Neuronal stem cell (in vitro differentiated cells): ENCODE measurements around the gene HOXA1.
A peak's percentile ranks its signal among the peaks of the same experiment; 100 is the strongest.

Source experiments
- DNase-seq: peaks from one replicate; pipeline ENCODE4 v3.0.0-alpha.2; 2013; ENCODE audit warnings: low spot score
- H2AFZ ChIP-seq: one replicate; pipeline ENCODE4 v1.6.1; 2013; ENCODE audit warnings: mild to moderate bottlenecking, low read length, inconsistent platforms
- H2AK5ac ChIP-seq: 2 replicates; pipeline ENCODE4 v1.6.1; 2013; ENCODE audit warnings: low read depth, mild to moderate bottlenecking, inconsistent platforms, low read length, moderate library complexity, mixed read lengths
- H2BK120ac ChIP-seq: 2 replicates; pipeline ENCODE4 v1.6.1; 2013; ENCODE audit warnings: low read depth, mild to moderate bottlenecking, inconsistent platforms, low read length, moderate library complexity, mixed read lengths
- H2BK12ac ChIP-seq: one replicate; pipeline ENCODE4 v1.6.1; 2013; ENCODE audit warnings: low read length, inconsistent platforms
- H2BK15ac ChIP-seq: 2 replicates; pipeline ENCODE4 v1.6.1; 2013; ENCODE audit warnings: mild to moderate bottlenecking, low read length, inconsistent platforms, mixed read lengths
- H2BK5ac ChIP-seq: one replicate; pipeline ENCODE4 v1.6.1; 2013; ENCODE audit warnings: inconsistent platforms, mild to moderate bottlenecking, low read length, moderate library complexity
- H3K14ac ChIP-seq: one replicate; pipeline ENCODE4 v1.6.1; 2013; ENCODE audit warnings: low read length, inconsistent platforms
- H3K18ac ChIP-seq: 2 replicates; pipeline ENCODE4 v1.6.1; 2013; ENCODE audit warnings: low read length, inconsistent platforms
- H3K23ac ChIP-seq: 2 replicates; pipeline ENCODE4 v1.6.1; 2013; ENCODE audit warnings: low read depth, mild to moderate bottlenecking, mixed read lengths, low read length, inconsistent platforms; ENCODE audit not compliant: poor library complexity
- H3K27ac ChIP-seq: replicated peaks from 3 replicates; pipeline ENCODE4 v1.5.1; 2013; ENCODE audit warnings: low read length, inconsistent platforms
- H3K27me3 ChIP-seq, 3 experiments: 2 replicates each; pipeline ENCODE4 v1.6.1; 2013; ENCODE audit warnings: low read length in 3 of 3, mild to moderate bottlenecking in 2 of 3, inconsistent platforms in 1 of 3, low read depth in 1 of 3, mixed read lengths in 1 of 3, moderate library complexity in 1 of 3; ENCODE audit not compliant: control insufficient read depth in 3 of 3, insufficient read depth in 3 of 3
- H3K36me3 ChIP-seq, 2 donors: replicated peaks in 1 of 2; 2 replicates each; pipeline ENCODE4 v1.6.1; 2013; ENCODE audit warnings: low read length in 2 of 2; ENCODE audit not compliant: control insufficient read depth in 2 of 2, insufficient read depth in 2 of 2
- H3K4ac ChIP-seq: 2 replicates; pipeline ENCODE4 v1.6.1; 2013; ENCODE audit warnings: inconsistent platforms, mild to moderate bottlenecking, low read length, moderate library complexity
- H3K4me1 ChIP-seq, 2 donors: 1 replicate in 1 of 2; 2 replicates in 1 of 2; pipeline ENCODE4 v1.6.1; 2013; ENCODE audit warnings: low read length in 2 of 2, low read depth in 1 of 2; ENCODE audit not compliant: control insufficient read depth in 2 of 2, insufficient read depth in 1 of 2
- H3K4me2 ChIP-seq: one replicate; pipeline ENCODE4 v1.6.1; 2013; ENCODE audit warnings: mild to moderate bottlenecking, low read length, inconsistent platforms; ENCODE audit not compliant: insufficient read depth, poor library complexity, severe bottlenecking
- H3K4me3 ChIP-seq, 2 donors: 2 replicates each; pipeline ENCODE4 v1.5.1; 2013; ENCODE audit warnings: low read length in 2 of 2, mild to moderate bottlenecking in 2 of 2, inconsistent platforms in 1 of 2, moderate library complexity in 1 of 2
- H3K79me1 ChIP-seq: one replicate; pipeline ENCODE4 v1.6.1; 2013; ENCODE audit warnings: low read depth, mild to moderate bottlenecking, inconsistent platforms, low read length, moderate library complexity
- H3K9ac ChIP-seq: one replicate; pipeline ENCODE4 v1.6.1; 2013; ENCODE audit warnings: mild to moderate bottlenecking, low read depth, low read length, inconsistent platforms; ENCODE audit not compliant: poor library complexity
- H3K9me3 ChIP-seq, 2 donors: replicated peaks in 1 of 2; 2 replicates each; pipeline versions ENCODE3 to v1.6.1; 2013; ENCODE audit warnings: low read length in 2 of 2, mild to moderate bottlenecking in 2 of 2, inconsistent platforms in 1 of 2, low read depth in 1 of 2, mixed read lengths in 1 of 2, moderate library complexity in 1 of 2; ENCODE audit not compliant: control insufficient read depth in 2 of 2, insufficient read depth in 1 of 2
- H4K8ac ChIP-seq: one replicate; pipeline ENCODE4 v1.6.1; 2013; ENCODE audit warnings: low read depth, mild to moderate bottlenecking, inconsistent platforms, low read length, moderate library complexity
- H4K91ac ChIP-seq: one replicate; pipeline ENCODE4 v1.6.1; 2013; ENCODE audit warnings: low read length, low read depth, mild to moderate bottlenecking, inconsistent platforms; ENCODE audit not compliant: poor library complexity
- WGBS, 2 donors: extraction: QIAGEN DNeasy Blood & Tissue Kit; methylation state at CpG; one replicate each; pipeline ENCODE4 v1.1.7; 2013; ENCODE audit warnings: missing lambda C conversion rate in 2 of 2, mixed read lengths in 1 of 2; ENCODE audit not compliant: insufficient read length in 2 of 2, insufficient replicate concordance in 1 of 2; ENCODE audit errors: extremely low coverage in 2 of 2; 5-methylcytosine and 5-hydroxymethylcytosine counted together

HOXA1 gene

DNA sequence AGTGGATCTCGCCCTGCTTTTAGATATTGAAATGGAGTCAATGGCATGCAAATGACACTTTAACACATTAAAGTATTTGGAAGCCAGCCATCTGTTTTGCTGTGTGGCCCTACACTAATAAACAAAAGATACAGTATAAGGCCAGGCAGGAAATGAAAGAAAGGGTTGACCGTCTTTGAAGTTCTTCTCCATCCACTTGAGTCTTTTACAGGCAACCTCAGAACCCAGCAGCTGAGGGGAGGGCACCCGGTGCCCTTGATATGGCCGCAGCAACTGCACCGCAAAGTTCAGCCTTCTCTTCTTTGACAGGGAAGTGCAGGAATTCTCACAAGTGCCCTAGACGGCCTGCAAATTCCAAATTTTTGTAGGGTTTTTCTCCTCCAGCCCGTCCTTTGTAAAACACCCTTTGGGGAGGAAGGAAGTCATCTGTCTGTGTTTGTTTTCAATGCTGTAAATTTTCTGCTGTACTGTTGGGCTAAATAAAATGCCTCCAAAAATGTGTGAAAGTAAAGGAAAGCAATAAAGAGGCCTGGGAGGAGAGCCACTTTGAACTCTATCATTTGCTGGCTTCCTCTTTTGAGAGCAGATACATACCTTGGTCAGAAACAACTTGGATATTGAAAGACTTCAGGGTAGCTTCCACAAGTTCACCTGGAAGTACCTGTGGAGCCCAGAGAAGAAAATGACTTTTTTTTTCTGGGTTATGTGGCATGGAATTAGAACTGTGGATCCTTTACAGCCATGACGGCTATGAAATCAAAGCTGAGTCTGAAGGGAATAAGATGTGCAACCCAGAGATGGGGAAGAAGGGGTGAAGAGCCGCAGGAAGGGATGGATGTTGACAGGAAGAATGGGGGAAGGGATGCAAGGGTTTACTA, 3.6 kb downstream of the HOXA1 start:
- peak; percentile 3 for DNase-seq
- Histone ChIP-seq H2AFZ (no peak overlapping the region), H3K9ac (no peak overlapping the region), H3K18ac (no peak overlapping the region), H3K9me3 (peaks cover 3 to 14% of the 10 kb centered on the region in 2 donors), H3K27me3 (peaks cover 35 to 95% (median 77%) of the 10 kb centered on the region in 3 experiments), H2BK15ac (no peak overlapping the region), H3K4me1 (no peaks in the 10 kb centered on the region), H3K4me2 (no peak overlapping the region), H3K14ac (no peak overlapping the region), H4K8ac (no peak overlapping the region), H3K36me3 (no peaks in the 10 kb centered on the region), H2BK12ac (no peak overlapping the region), H2BK5ac (no peak overlapping the region), H4K91ac (no peak overlapping the region), H2AK5ac (no peak overlapping the region), H3K79me1 (no peaks in the 10 kb centered on the region), H3K4ac (no peak overlapping the region), H3K27ac (no peak overlapping the region), H3K23ac (no peak overlapping the region), H3K4me3 (no peak overlapping the region), H2BK120ac (no peak overlapping the region)
- WGBS, 2 donors: no CpG with 5 or more reads among the region's 9 CpGs

DNA sequence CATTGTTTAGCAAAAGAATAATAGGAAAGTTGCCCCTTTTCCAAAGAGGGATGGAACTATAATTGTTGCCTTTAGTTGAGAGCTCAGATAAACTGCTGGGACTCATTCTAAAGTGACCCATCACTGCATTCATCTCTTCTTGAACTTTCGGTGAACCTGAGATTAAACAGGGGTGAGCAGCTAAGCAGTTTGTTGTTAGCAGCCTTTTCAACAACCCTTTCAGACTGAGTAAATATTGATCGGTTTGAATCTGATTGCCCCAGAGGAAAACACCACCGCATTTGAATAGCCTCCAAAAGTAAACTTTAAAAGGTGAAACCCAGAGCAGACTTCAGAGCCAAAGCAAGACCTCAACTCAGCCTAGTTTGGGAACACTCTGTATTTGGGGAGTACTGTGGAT, 4.7 kb downstream of the HOXA1 start:
- Histone ChIP-seq H3K4me2 (no peak overlapping the region), H3K23ac (no peak overlapping the region), H2BK15ac (no peak overlapping the region), H2BK5ac (no peak overlapping the region), H3K36me3 (no peaks in the 10 kb centered on the region), H4K8ac (no peak overlapping the region), H2AK5ac (no peak overlapping the region), H2BK12ac (no peak overlapping the region), H3K4me1 (no peaks in the 10 kb centered on the region), H3K14ac (no peak overlapping the region), H3K79me1 (no peaks in the 10 kb centered on the region), H2AFZ (no peak overlapping the region), H3K27me3 (peaks cover 24 to 84% (median 66%) of the 10 kb centered on the region in 3 experiments), H3K4me3 (no peak overlapping the region), H3K18ac (no peak overlapping the region), H4K91ac (no peak overlapping the region), H3K9me3 (peaks cover 3 to 14% of the 10 kb centered on the region in 2 donors), H3K9ac (no peak overlapping the region), H3K27ac (no peak overlapping the region), H3K4ac (no peak overlapping the region), H2BK120ac (no peak overlapping the region)
- whole genome bisulfite sequencing, 2 donors: no CpG with 5 or more reads among the region's 3 CpGs
- DNase-seq: peak; percentile 4

DNA sequence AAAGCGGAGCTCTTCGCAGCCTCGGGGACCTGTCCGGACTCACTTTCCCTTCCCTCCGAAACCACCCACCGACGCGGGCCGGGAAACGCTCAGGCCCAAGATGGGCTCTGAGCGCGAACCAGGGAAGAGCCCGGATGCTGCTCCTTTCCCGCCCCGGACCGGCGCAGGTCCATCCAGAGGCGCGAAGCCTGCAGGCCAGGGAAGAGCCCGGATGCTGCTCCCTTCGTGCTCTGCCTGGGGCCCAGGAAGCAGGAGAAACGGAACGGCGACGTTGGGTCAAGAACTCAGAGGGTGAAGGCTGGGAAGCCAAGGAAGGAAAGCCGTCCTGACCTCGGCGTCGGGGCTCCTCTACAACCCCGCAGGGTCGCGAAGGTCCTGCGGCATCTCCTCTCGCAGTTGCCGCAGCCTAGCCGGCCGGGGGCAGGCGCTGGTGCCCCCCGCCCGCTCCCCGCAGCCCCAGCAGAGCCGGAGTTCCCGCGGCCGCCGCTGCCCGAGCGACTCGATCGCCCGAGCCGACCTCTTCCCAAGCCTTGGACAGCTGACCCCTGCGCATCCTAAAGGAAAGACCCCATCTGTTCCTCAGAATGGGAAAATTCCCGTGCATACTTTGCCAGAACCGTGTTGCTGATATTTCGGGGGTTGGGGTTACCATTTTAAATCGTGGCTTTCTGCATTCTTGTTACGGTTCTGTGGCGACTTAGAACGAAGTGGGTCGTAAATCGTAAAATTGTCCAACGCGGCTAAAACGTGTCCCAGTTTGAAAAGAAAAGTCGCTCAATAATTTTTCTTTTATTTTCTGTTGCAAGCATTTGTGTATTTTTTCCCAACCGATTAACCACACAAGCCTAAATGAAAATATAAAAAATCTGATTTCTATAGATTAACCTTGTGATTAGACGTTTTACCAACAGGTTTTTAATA, 7.5 kb downstream of the HOXA1 start:
- no peaks in the 10 kb centered on the region for H3K4me1 ChIP-seq
- no peak overlapping the region for H3K4ac ChIP-seq
- no peak overlapping the region for H2BK15ac ChIP-seq
- no peak overlapping the region for H2AK5ac ChIP-seq
- H3K27me3 ChIP-seq: peaks cover 20 to 56% (median 38%) of the 10 kb centered on the region in 3 experiments
- H4K91ac ChIP-seq: no peak overlapping the region
- H4K8ac ChIP-seq: no peak overlapping the region
- H3K36me3 ChIP-seq: no peaks in the 10 kb centered on the region
- H2BK5ac ChIP-seq: no peak overlapping the region
- H2BK120ac ChIP-seq: no peak overlapping the region
- H3K27ac ChIP-seq: no peak overlapping the region
- H2AFZ ChIP-seq: no peak overlapping the region
- no peak overlapping the region for H3K23ac ChIP-seq
- H3K9me3 ChIP-seq: peaks cover 0 to 14% of the 10 kb centered on the region in 2 donors
- H3K18ac ChIP-seq: no peak overlapping the region
- no CpG with 5 or more reads among the region's 68 CpGs for WGBS, 2 donors
- H3K79me1 ChIP-seq: no peaks in the 10 kb centered on the region
- no peak overlapping the region for H3K4me2 ChIP-seq
- H3K14ac ChIP-seq: no peak overlapping the region
- peak overlapping the region in 1 of 2 donors; percentile 47 for H3K4me3 ChIP-seq
- H2BK12ac ChIP-seq: no peak overlapping the region
- peak; percentile 14 for DNase-seq
- no peak overlapping the region for H3K9ac ChIP-seq

DNA sequence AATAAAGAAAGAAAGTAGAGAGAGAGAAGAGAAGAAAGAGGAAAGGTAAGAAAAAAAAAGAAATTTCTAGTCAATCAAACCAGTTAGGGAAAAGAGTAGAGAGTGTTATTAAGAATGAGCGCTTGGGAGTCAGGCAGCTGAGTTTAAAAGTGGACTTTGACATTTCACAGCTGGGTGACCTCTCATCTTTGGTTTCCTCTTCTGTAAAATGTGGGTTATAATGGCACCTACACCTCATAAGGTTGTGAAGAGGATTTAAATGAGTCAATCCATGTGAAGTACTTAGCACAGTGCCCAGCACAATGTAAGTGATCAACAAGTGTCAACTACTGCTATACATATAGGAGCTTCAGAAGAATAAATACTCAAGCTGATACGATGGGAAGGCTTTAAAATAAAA, 12.2 kb downstream of the HOXA1 start:
- Histone ChIP-seq H3K4me3 (no peak overlapping the region), H3K9me3 (peaks cover 0 to 10% of the 10 kb centered on the region in 2 donors), H2BK120ac (no peak overlapping the region), H3K14ac (no peak overlapping the region), H4K91ac (no peak overlapping the region), H3K4ac (no peak overlapping the region), H2BK12ac (no peak overlapping the region), H3K23ac (no peak overlapping the region), H2AK5ac (no peak overlapping the region), H3K4me2 (no peak overlapping the region), H3K9ac (no peak overlapping the region), H2BK5ac (no peak overlapping the region), H2AFZ (no peak overlapping the region), H3K79me1 (no peaks in the 10 kb centered on the region), H3K27me3 (peaks cover 2 to 14% (median 8%) of the 10 kb centered on the region in 3 experiments), H2BK15ac (no peak overlapping the region), H3K36me3 (no peaks in the 10 kb centered on the region), H3K27ac (no peak overlapping the region), H3K4me1 (peaks cover 0 to 2% of the 10 kb centered on the region in 2 donors), H3K18ac (no peak overlapping the region), H4K8ac (no peak overlapping the region)
- no peak for DNase-seq
- WGBS, 2 donors: no CpG with 5 or more reads among the region's 2 CpGs
